HG03108 (cell line): ENCODE data around the gene ALDH9A1.

ENCODE experiments used
- ATAC-seq: cut with Tn5 transposase; IDR thresholded peaks from one replicate; pipeline ENCODE4 v1.9.1; 2021; ENCODE audit warnings: moderate library complexity; ENCODE audit not compliant: unreplicated experiment

The ALDH9A1 gene

GRCh38 chr1:165628147-165628822 is 70.1 kb downstream of the ALDH9A1 start:
- no peak for ATAC-seq

- ATAC-seq: no peak
Observed at GRCh38 chr1:165624441-165624840, 73.9 kb downstream of the ALDH9A1 start.

- ATAC-seq: no peak
Observed at GRCh38 chr1:165623624-165624023, 74.7 kb downstream of the ALDH9A1 start.

GRCh38 chr1:165619647-165620151 is 78.7 kb downstream of the ALDH9A1 start:
- ATAC-seq: no peak

- ATAC-seq: no peak
Observed at GRCh38 chr1:165616987-165617546, 81.3 kb downstream of the ALDH9A1 start.

GRCh38 chr1:165616054-165616612 is 82.2 kb downstream of the ALDH9A1 start:
- no peak for ATAC-seq
